GM20431 (cell line): ENCODE data around the gene UBL3.

Experiments
- in situ Hi-C: fragments of 300-500 bp; cut with MseI, MboI; formaldehyde crosslinking; loops from one replicate; pipeline ENCODE4 v1.15.0; 2020; ENCODE audit warnings: low sequenced_read_pairs; ENCODE audit not compliant: unreplicated experiment

Gene UBL3

DNA sequence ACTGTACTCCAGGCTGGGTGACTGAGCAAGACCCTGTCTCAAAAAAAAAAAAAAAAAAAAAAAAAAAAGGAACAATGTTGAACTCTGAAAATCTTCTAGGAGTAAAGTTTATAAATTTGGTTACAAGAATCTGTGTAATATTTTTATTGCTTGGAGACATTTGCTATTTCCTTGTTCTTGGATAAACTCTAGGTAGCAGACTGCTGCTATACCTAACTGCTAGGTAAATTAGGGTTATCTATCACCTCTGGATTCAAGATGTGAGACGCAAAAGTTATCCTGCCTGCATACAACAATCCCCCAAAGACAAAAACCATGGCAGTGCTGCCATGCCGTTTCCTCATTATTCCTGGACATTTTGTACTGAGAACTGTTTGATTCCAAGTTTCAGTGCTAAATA, 33.7 kb downstream of the UBL3 start:
- in situ Hi-C loops = no loop called here

DNA sequence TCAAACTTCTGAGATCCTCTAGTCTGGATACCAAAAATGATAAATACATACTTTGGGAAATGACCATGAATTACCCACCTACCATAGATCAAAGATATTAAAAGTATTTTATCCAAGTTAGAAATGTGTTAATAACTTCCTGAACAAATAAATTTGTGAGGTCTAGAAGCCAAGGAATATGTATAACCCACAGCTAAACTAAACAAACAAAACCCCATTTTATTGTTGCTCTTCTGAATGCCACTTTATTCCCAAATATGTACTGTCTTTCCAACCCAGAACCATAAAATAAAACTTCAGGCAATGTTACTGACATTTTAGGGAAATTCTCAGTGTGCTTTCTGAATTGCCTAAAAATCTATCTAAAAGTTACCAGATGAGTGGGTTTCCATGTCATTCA, 35.1 kb downstream of the UBL3 start:
- in situ Hi-C loops = no loop called here

GRCh38 chr13:29810898-29811297, 39.5 kb downstream of the UBL3 start:
- in situ Hi-C loops = no loop called here

DNA sequence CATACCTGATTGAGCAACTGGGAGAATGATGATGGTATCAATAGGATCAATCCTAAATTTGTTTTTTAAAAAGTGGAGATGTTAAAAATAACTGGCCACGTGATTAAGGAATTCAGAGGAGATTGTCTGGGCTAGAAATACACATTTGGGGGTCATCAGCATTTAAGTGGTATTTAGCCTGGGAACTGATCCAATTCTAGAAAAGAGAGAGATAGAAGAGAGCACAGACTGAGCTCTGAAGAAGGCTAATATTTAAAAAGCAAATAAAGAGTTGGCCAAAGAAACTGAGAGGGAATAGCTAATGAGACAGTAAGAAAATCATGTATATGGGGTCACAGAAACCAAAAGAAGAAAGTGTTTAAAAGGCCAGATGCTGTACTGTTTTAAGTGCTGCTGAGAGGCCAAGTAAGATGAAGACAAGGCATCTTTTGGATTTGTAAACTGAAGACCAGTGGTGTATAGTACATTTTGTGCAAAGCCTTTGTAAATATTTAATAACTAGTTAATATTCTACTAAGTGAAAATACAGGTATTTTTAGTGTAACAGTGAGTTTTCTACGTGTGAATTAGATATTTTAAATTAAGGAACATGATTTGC, 40.2 kb downstream of the UBL3 start:
- in situ Hi-C loops = no loop called here

DNA sequence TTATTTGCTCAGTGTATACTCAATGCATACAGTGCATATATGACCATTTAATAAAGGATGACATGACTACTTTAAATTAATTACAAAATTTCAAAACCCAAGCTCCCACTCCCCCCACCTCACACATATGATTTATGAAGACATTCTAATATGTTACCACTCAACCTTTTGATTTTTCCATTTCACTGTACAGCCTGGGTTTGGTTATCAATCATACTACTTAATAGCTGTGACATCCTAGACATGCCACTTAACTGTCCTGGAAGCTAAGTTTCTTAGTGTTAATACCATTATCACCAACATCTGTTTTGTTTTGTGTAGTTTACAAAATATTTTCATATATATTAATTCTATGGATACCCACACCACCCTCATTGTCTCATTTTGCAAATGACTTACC, 42.2 kb downstream of the UBL3 start:
- in situ Hi-C loops = no loop called here

DNA sequence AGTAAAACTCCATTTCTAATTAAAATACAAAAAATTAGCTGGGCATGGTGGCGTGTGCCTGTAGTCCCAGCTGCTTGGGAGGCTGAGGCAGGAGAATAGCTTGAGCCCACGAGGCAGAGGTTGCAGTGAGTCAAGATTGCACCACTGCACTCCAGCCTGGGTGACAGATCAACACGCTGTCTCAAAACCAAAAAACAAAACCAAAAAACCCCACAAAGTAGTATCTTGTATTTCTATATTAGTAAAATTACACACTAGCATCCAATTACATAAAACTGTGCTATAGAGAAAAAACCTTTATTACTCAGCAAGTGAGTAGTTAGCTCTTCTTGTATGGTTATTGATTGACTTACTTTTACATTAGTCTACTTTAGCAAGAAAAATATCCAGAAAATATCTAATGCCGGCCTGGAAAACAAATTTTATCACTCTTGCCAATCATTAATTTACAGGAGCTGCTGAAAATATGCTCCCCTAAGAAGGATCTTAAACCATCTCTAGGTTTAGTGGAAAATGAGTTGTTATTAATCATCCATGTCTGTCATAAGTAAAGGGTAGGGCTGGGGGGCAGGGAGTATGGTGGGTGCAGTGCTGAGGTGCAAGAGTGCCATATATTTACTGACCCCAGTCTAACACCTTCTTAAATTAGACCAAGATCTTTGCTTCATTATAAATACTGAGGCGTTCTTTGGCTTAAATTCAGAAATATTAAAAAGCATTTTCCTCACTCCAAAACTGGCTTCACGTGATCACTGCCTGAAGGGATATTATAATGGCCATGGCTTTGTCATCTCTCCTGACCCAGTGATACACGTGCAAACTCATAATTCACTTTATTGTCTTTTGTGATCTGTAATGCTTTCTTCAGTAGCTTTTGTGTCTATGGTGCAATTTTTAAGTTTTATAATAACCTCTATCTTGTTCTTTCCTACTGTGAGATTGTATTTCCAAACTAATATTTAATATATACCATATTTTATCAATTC, 44.1 kb downstream of the UBL3 start:
- in situ Hi-C loops = no loop called here

- in situ Hi-C loops = no loop called here
Observed at GRCh38 chr13:29803221-29803620, 47.2 kb downstream of the UBL3 start.

DNA sequence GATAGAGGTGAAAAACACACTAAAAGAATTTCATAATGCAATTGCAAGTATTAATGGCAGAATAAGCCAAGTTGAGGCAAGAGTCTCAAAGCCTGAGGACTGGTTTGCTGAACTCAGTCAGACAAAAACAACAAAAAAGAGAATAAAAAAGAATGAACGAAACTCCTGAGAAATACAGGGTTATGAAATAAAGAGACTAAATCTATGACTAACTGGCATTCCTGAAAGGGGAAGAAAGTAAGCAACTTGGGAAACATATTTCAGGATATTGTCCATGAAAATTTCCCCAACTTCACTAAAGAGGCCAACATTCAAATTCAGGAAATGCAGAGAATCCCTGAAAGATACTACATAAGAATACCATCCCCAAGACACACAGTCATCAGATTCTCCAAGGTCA, 47.8 kb downstream of the UBL3 start:
- in situ Hi-C loops = no loop called here

DNA sequence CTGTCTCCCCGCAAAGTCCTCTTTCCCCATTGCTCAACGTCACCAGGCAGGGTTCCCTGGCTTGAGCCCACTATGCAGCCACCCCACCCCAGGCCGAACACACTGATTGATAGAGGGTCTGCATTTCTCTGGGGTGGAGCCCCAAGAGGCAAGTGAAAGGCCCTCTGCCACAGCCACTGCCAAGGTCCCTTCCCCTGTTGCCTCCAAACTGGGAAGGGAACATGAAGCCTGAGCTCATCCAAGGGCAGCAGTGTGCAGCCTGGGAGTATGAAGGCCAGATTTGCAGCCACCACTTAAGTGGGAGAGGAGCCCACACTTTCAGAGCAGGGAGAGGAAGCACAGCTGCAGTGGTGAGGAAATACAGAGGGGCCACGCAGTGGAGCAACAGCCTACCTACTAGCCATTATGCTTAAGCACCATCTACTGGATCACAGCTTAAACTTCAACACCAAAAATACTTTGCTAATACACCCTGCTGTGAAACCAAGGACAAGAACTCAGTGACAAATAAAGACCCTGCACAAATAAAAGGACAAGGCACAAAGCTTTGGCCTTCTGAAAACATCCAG, 48.6 kb downstream of the UBL3 start:
- in situ Hi-C loops = no loop called here

DNA sequence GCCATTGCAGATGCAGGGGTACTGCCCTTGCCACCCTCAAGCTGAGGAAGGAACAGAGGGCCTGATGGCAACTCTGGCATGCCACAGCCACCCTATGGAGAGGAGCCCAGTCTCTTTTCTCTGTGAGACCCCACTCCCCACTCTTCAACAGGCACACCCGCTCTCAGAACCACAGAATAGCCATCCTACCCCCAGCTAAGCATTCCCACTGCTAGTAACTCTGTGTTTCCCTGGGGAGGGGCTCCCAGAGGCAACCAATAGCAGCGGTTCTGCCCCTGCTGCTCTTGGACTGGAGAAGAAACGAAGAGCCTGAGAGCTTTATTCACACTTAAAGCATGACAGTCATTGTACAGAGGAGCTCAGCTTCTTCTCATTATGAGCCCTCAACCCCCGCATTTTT, 49.3 kb downstream of the UBL3 start:
- in situ Hi-C loops = no loop called here

DNA sequence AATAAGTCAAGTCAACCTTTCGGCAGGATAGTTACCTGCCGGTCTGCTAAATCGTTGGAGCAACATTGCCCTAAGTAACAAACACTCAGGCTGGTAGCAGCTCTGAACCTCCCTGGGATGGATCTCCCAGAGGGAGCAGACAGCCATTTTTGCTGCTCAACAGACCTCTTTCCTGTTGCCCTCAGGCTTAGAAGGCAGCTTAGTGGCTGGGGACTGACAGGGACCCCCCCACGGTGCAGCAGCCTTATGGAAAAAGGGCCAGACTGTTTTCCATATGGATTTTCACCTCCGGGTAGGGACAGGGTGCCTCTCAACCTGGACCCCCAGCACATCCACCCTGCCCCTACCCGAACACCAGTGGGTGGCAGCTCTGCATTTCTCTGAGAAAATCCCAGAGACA, 49.7 kb downstream of the UBL3 start:
- in situ Hi-C loops = no loop called here

DNA sequence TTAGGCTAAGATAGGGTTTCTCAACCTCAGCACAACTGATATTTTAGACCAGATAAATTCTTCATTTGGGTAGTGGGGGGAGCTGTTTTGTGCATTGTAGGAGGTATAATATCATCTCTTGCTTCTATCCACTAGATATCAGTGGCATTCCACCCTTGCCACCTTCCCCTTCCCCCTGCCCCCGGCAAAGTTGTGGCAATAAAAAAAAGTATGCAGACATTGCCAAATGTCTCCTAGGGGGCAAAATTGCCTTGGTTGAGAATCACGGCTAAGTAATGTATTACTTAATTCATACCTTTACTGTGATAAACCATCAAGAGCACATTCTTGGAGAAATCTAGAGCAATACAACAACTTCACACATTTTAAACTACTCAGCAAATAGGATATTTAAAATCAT, 51.4 kb downstream of the UBL3 start:
- in situ Hi-C loops = no loop called here

GRCh38 chr13:29791997-29792780, 58.2 kb downstream of the UBL3 start:
- in situ Hi-C loops = no loop called here

GRCh38 chr13:29791508-29791907, 58.9 kb downstream of the UBL3 start:
- in situ Hi-C loops = no loop called here

DNA sequence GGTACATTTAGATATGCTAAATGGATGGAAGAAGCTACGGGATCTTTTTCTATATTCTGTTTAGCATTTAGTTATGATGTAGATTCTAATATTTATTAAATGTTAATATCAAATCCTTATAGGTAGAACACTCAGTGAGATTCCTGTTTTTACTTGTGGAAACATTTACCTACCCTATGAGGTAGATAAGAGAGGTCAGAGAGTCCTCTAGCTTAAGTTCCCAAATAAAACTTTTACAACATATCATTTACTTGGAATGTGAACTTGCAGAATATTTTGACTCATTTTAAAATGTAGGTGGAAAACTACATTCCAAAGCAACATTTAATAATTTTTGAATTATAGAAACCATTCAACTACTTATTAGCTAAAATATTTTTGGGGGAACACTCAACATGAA, 63.7 kb downstream of the UBL3 start:
- in situ Hi-C loops = no loop called here

- in situ Hi-C loops = no loop called here
Observed at GRCh38 chr13:29785978-29786377, 64.4 kb downstream of the UBL3 start.

DNA sequence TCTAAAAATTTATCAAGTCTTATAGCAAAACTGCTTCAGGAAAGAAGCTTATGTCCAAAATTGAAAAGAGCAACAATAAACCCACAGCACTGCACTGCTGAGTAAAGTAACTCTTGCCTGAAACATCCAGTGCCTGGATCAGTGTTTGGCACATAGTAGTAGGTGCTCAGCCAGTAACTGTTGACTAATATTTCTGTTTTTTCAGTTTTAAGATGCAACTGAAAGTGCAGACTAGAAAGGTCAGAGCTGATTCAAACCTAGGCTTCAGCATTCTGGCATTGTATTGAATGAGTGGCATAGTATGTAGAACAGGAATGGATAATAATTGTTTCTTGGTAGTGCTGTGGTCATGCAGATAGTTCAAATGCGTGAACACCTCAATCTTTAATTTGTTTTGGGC, 67.6 kb downstream of the UBL3 start:
- in situ Hi-C loops = no loop called here

- in situ Hi-C loops = no loop called here
Observed at GRCh38 chr13:29774830-29775229, 75.6 kb downstream of the UBL3 start.

DNA sequence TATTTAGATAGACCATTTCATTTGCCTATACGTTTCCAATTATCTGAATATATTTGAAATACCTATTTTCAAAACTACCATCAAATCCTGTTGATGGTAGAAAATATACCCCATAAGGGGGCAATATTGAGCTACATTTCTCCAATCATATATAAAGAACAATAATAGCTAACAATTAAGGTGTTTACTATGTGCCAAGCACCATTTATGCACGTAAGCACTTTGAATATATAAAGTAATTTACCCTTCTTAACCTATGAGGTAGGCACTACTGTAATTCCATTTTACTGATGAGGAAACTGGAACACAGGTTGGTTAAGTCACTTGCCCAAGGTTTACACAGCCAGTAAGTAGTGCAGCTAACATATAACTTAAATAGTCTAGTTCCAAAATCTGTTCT, 79.2 kb downstream of the UBL3 start:
- in situ Hi-C loops = no loop called here

- in situ Hi-C loops = loop anchor here (10.0 kb wide), 1 partner anchor 348 kb away; no protein-coding TSS in a partner anchor
Observed at GRCh38 chr13:29767006-29767405, 83.4 kb downstream of the UBL3 start.
